GM18907 (cell line): ENCODE results near the gene OR5J2.
"Not testable (repeated sequence)": the region's sequence is repeated elsewhere in the genome, so short reads cannot be mapped to it uniquely, and the experiment has no call there.

Source experiments
- ATAC-seq: cut with Tn5 transposase; IDR thresholded peaks from one replicate; pipeline ENCODE4 v1.9.1; 2021; ENCODE audit warnings: mild to moderate bottlenecking, moderate library complexity; ENCODE audit not compliant: unreplicated experiment

OR5J2 gene

GRCh38 chr11:56176318-56176717 lies at the start of gene OR5J2:
Gene OR5J2, plus strand, starts transcription at chr11:56176618. Its CDS starts 0 bp downstream, at chr11:56176618.
- no peak for ATAC-seq

- ATAC-seq, result no peak
Observed at GRCh38 chr11:56140151-56140661, 36.2 kb upstream of the OR5J2 start, which contains the start of gene OR8J3. Gene OR8J3, minus strand, starts transcription at chr11:56140201. Its CDS starts 2,483 bp downstream, at chr11:56137718.

- not testable (repeated sequence) for ATAC-seq
Observed at GRCh38 chr11:56143681-56144080, 32.7 kb upstream of the OR5J2 start.

GRCh38 chr11:56151376-56151775 lies 25.0 kb upstream of the OR5J2 start:
- no peak for ATAC-seq

- ATAC-seq, result no peak
Observed at GRCh38 chr11:56152333-56152732, 24.1 kb upstream of the OR5J2 start.

GRCh38 chr11:56160217-56160616 lies 16.2 kb upstream of the OR5J2 start, which contains the start of gene OR8K5:
Gene OR8K5, minus strand, starts transcription at chr11:56160317. Its CDS starts 0 bp downstream, at chr11:56160317.
- no peak for ATAC-seq

GRCh38 chr11:56163804-56164203 lies 12.6 kb upstream of the OR5J2 start:
- ATAC-seq, result no peak

- ATAC-seq, result no peak
Observed at GRCh38 chr11:56172256-56172830, 4.1 kb upstream of the OR5J2 start.

GRCh38 chr11:56183459-56183858 lies 7.0 kb downstream of the OR5J2 start:
- ATAC-seq, result no peak

GRCh38 chr11:56188602-56189001 lies 12.2 kb downstream of the OR5J2 start:
- no peak for ATAC-seq

GRCh38 chr11:56196705-56197104 lies 20.3 kb downstream of the OR5J2 start:
- ATAC-seq, result no peak

- no peak for ATAC-seq
Observed at GRCh38 chr11:56197367-56197766, 20.9 kb downstream of the OR5J2 start.

- ATAC-seq, result no peak
Observed at GRCh38 chr11:56207790-56208189, 31.4 kb downstream of the OR5J2 start.

- ATAC-seq, result no peak
Observed at GRCh38 chr11:56214537-56214936, 38.1 kb downstream of the OR5J2 start.

GRCh38 chr11:56219735-56220134 lies 43.3 kb downstream of the OR5J2 start:
- ATAC-seq, result not testable (repeated sequence)
